Breast epithelium (tissue), 3 donors: ENCODE measurements around the gene EPHB2.

Experiments
- CTCF ChIP-seq, 3 donors: fragments of 450-650 bp; IDR thresholded peaks; one replicate each; pipeline ENCODE4 v1.5.1; 2016 to 2017; ENCODE audit warnings: antibody characterized with exemption in 3 of 3, mild to moderate bottlenecking in 3 of 3, moderate library complexity in 3 of 3
- POLR2A ChIP-seq: fragments of 450-650 bp; IDR thresholded peaks from one replicate; pipeline ENCODE4 v1.6.1; 2016; ENCODE audit warnings: antibody characterized with exemption, mild to moderate bottlenecking, moderate library complexity
- POLR2AphosphoS5 ChIP-seq, 3 donors: sonication (generic); formaldehyde crosslinking; IDR thresholded peaks; one replicate each; pipeline ENCODE4 v1.6.1; 2017; ENCODE audit warnings: antibody characterized with exemption in 3 of 3

GRCh38 chr1:22796642-22797041, 86.0 kb downstream of the EPHB2 start:
- TF ChIP-seq CTCF (IDR thresholded peaks at IDR 0.05) (no peak), POLR2AphosphoS5 (IDR thresholded peaks at IDR 0.05) (no peak), POLR2A (no peak)
